ENCODE data around the gene FAM9C.
"Not testable (repeated sequence)": the region's sequence is repeated elsewhere in the genome, so short reads cannot be mapped to it uniquely, and the experiment has no call there.

DNA sequence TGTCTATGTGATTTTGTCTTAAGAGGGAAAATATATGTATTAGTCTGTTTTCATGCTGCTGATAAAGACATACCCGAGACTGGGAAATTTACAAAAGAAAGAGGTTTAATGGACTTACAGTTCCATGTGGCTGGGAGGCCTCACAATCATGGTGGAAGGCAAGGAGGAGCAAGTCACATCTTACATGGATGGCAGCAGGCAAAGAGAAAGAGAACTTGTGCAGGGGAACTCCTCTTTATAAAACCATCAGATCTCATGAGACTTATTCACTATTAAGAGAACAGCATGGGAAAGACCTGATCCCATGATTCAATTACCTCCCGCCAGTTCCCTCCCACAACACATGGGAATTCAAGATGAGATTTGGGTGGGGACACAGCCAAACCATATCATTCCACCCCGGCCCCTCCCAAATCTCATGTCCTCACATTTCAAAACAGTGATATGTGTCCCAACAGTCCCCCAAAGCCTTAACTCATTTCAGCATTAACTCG is 16.8 kb upstream of the FAM9C start:
- TF ChIP-seq, protein P1, sequence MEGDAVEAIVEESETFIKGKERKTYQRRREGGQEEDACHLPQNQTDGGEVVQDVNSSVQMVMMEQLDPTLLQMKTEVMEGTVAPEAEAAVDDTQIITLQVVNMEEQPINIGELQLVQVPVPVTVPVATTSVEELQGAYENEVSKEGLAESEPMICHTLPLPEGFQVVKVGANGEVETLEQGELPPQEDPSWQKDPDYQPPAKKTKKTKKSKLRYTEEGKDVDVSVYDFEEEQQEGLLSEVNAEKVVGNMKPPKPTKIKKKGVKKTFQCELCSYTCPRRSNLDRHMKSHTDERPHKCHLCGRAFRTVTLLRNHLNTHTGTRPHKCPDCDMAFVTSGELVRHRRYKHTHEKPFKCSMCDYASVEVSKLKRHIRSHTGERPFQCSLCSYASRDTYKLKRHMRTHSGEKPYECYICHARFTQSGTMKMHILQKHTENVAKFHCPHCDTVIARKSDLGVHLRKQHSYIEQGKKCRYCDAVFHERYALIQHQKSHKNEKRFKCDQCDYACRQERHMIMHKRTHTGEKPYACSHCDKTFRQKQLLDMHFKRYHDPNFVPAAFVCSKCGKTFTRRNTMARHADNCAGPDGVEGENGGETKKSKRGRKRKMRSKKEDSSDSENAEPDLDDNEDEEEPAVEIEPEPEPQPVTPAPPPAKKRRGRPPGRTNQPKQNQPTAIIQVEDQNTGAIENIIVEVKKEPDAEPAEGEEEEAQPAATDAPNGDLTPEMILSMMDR (IDR thresholded peaks at IDR 0.05): not testable (repeated sequence)
- TF ChIP-seq POLR2A (IDR thresholded peaks at IDR 0.05): not testable (repeated sequence)

Data from heart left ventricle (tissue), 13 donors.